HepG2 (cell line): ENCODE data around the gene NELFB. TPM values are rescaled to one million over a fixed set of nuclear protein-coding genes. Genes with fewer than 3 reads are reported as not detected.

Experiments
- DNMT1 ChIP-seq: sonication (generic); formaldehyde crosslinking; IDR thresholded peaks from 2 replicates; pipeline ENCODE4 v1.5.1; 2020; ENCODE audit warnings: mild to moderate bottlenecking, missing genetic modification reagents
- FOSL1 ChIP-seq: sonication (generic); formaldehyde crosslinking; IDR thresholded peaks from 2 replicates; pipeline ENCODE4 v1.9.0; 2021; ENCODE audit warnings: missing genetic modification reagents, borderline replicate concordance
- HNRNPLL ChIP-seq: fragments of 200-400 bp; formaldehyde crosslinking; IDR thresholded peaks from 2 replicates; pipeline ENCODE4 v1.6.1; 2017; ENCODE audit warnings: mild to moderate bottlenecking, low read depth, low read length; ENCODE audit not compliant: poor library complexity, severe bottlenecking
- KDM3A ChIP-seq: IDR thresholded peaks from 2 replicates; pipeline ENCODE4 v1.6.1; 2018; ENCODE audit warnings: low read depth, missing compliant biosample characterization
- MED8 ChIP-seq: sonication (generic); formaldehyde crosslinking; IDR thresholded peaks from 2 replicates; pipeline ENCODE4 v1.8.1; 2023; ENCODE audit warnings: mild to moderate bottlenecking, missing genetic modification reagents; ENCODE audit not compliant: insufficient replicate concordance
- MTF2 ChIP-seq: sonication (generic); formaldehyde crosslinking; IDR thresholded peaks from 2 replicates; pipeline ENCODE4 v1.5.0; 2020; ENCODE audit warnings: missing genetic modification reagents, borderline replicate concordance
- MZF1 ChIP-seq: sonication (generic); formaldehyde crosslinking; IDR thresholded peaks from 2 replicates; pipeline ENCODE4 v1.8.1; 2023; ENCODE audit warnings: mild to moderate bottlenecking, missing genetic modification reagents, borderline replicate concordance
- PPARG ChIP-seq: conservative IDR thresholded peaks from 2 replicates; pipeline ENCODE4 v1.6.1; 2016; ENCODE audit warnings: missing biosample characterization, missing genetic modification reagents
- RCOR2 ChIP-seq: IDR thresholded peaks from 2 replicates; pipeline ENCODE4 v1.6.1; 2016; ENCODE audit warnings: missing biosample characterization, missing genetic modification reagents
- SETDB1 ChIP-seq: sonication (generic); formaldehyde crosslinking; IDR thresholded peaks from 2 replicates; pipeline ENCODE4 v1.5.1; 2020; ENCODE audit warnings: missing genetic modification reagents, mild to moderate bottlenecking, borderline replicate concordance
- TOE1 ChIP-seq: sonication (generic); formaldehyde crosslinking; IDR thresholded peaks from 2 replicates; pipeline ENCODE4 v1.4.0; 2020; ENCODE audit warnings: mild to moderate bottlenecking, missing genetic modification reagents
- U2AF2 ChIP-seq: fragments of 200-400 bp; formaldehyde crosslinking; IDR thresholded peaks from 2 replicates; pipeline ENCODE4 v1.6.1; 2017; ENCODE audit warnings: low read depth, mild to moderate bottlenecking, low read length
- ZBTB3 ChIP-seq: sonication (generic); formaldehyde crosslinking; IDR thresholded peaks from 2 replicates; pipeline ENCODE4 v1.4.0; 2020; ENCODE audit warnings: low read depth, mild to moderate bottlenecking, moderate library complexity, missing genetic modification reagents, borderline replicate concordance
- ZFP41 ChIP-seq: sonication (generic); formaldehyde crosslinking; IDR thresholded peaks from 2 replicates; pipeline ENCODE4 v1.4.0; 2020; ENCODE audit warnings: mild to moderate bottlenecking, missing genetic modification reagents, borderline replicate concordance
- ZNF260 ChIP-seq: sonication (generic); formaldehyde crosslinking; IDR thresholded peaks from 2 replicates; pipeline ENCODE4 v1.4.0; 2020; ENCODE audit warnings: missing genetic modification reagents, low read depth, mild to moderate bottlenecking, borderline replicate concordance
- ZNF343 ChIP-seq: sonication (generic); formaldehyde crosslinking; IDR thresholded peaks from 2 replicates; pipeline ENCODE4 v1.4.0; 2020; ENCODE audit warnings: mild to moderate bottlenecking, missing genetic modification reagents
- ZNF501 ChIP-seq: sonication (generic); formaldehyde crosslinking; IDR thresholded peaks from 2 replicates; pipeline ENCODE4 v1.5.1; 2020; ENCODE audit warnings: mild to moderate bottlenecking, moderate library complexity, missing genetic modification reagents
- ZNF749 ChIP-seq: sonication (generic); formaldehyde crosslinking; IDR thresholded peaks from 2 replicates; pipeline ENCODE4 v1.8.0; 2022; ENCODE audit warnings: mild to moderate bottlenecking, missing genetic modification reagents, moderate library complexity, borderline replicate concordance
- ZNF773 ChIP-seq: sonication (generic); formaldehyde crosslinking; IDR thresholded peaks from 2 replicates; pipeline ENCODE4 v1.4.0; 2020; ENCODE audit warnings: missing genetic modification reagents, borderline replicate concordance
- ZNF883 ChIP-seq: sonication (generic); formaldehyde crosslinking; IDR thresholded peaks from 2 replicates; pipeline ENCODE4 v1.5.1; 2020; ENCODE audit warnings: mild to moderate bottlenecking, missing genetic modification reagents; ENCODE audit errors: not compliant biosample characterization
- polyA plus RNA-seq, 8 experiments: library from polyadenylated mRNA; depleted of rRNA in 3 of 8; stranded (reverse) in 7 of 8; unstranded in 1 of 8; fragments of >200 nt; fragmentation: Illumina TruSeq in 4 of 8; extraction: Trizol in 4 of 8; gene quantifications; 2 replicates each; pipeline versions ENCODE4 v1.2.1 to v1.2.3, GENCODE V29; 2011 to 2016; ENCODE audit warnings: low read depth in 4 of 8, missing spikeins in 1 of 8, mixed read lengths in 1 of 8; ENCODE audit not compliant: insufficient read depth in 1 of 8
- total RNA-seq, 5 experiments: library from RNA; depleted of rRNA; stranded (reverse); fragments of >200 nt; fragmentation: Illumina TruSeq; extraction: Trizol; gene quantifications; 2 replicates each; pipeline ENCODE4 v1.2.3, GENCODE V29; 2016; ENCODE audit warnings: low read depth in 1 of 5
- TF ChIP-seq, protein P1 (sequence below): sonication (generic); formaldehyde crosslinking; IDR thresholded peaks from 2 replicates; pipeline ENCODE4 v1.4.0; 2020; ENCODE audit warnings: missing genetic modification reagents, low read depth, mild to moderate bottlenecking, borderline replicate concordance
- TF ChIP-seq, protein P2 (sequence below): sonication (generic); formaldehyde crosslinking; IDR thresholded peaks from 2 replicates; pipeline ENCODE4 v1.4.0; 2020; ENCODE audit warnings: low read depth, mild to moderate bottlenecking, missing genetic modification reagents
- TF ChIP-seq, protein P3 (sequence below): sonication (generic); formaldehyde crosslinking; IDR thresholded peaks from 2 replicates; pipeline ENCODE4 v1.5.0; 2020; ENCODE audit warnings: missing genetic modification reagents
- TF ChIP-seq, protein P4 (sequence below): sonication (generic); formaldehyde crosslinking; IDR thresholded peaks from 2 replicates; pipeline ENCODE4 v1.5.0; 2020; ENCODE audit warnings: mild to moderate bottlenecking, missing genetic modification reagents

The NELFB gene
- total and polyA plus RNA-seq, 2 of the 13 experiments (the other 11 are each of a cell fraction or from before 2014, with no cell fraction given), result 26.5 to 45.8 TPM

DNA sequence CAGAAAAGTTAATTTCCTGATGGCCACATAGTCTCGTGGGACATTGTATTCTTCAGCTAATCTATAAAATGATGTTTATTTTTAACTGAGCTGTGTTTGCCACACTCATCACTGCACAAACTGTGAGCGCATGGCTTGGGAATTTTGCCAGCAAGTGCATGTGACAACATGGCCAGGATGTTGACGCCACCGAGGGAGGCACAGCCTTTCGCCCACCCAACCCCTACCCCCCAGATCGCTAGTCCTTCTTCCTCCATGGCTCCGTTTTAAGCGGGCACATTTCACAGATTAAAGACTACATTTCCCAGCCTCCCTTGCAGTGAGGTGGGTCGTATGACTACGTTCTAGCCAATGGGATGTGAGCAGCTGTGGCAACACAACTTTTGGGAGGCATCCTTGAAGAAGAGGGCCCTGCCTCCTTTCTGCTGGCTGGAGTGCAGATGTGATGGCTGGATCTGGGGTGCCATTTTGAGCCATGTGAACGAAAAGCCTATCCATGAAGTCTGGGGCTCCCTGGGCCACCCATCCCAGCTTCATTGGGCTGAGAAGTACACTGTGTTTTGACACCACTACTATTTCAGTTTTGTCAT lies 39.1 kb downstream of the NELFB start (continued):
- TF ChIP-seq ZNF501 (CRISPR knock-in tag), result no peak
- TF ChIP-seq, protein P1, sequence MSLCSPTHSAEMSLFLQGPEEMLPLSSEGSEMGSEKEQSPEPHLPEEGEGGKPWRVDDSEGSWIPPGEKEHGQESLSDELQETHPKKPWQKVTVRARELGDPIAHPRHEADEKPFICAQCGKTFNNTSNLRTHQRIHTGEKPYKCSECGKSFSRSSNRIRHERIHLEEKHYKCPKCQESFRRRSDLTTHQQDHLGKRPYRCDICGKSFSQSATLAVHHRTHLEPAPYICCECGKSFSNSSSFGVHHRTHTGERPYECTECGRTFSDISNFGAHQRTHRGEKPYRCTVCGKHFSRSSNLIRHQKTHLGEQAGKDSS (CRISPR knock-in tag), result no peak
- no peak for TF ChIP-seq PPARG
- no peak for TF ChIP-seq ZNF260 (CRISPR knock-in tag)
- TF ChIP-seq ZNF773 (CRISPR knock-in tag), result no peak
- peak; percentile 59; the same call in 1 of the 2 replicates for TF ChIP-seq RCOR2
- TF ChIP-seq ZNF343, result no peak
- TF ChIP-seq, protein P2, sequence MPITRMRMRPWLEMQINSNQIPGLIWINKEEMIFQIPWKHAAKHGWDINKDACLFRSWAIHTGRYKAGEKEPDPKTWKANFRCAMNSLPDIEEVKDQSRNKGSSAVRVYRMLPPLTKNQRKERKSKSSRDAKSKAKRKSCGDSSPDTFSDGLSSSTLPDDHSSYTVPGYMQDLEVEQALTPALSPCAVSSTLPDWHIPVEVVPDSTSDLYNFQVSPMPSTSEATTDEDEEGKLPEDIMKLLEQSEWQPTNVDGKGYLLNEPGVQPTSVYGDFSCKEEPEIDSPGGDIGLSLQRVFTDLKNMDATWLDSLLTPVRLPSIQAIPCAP (CRISPR knock-in tag), result no peak
- no peak for TF ChIP-seq TOE1 (CRISPR knock-in tag)
- no peak for TF ChIP-seq ZFP41
- TF ChIP-seq ZNF883 (CRISPR knock-in tag), result peak; percentile 38
- no peak for TF ChIP-seq MED8 (CRISPR knock-in tag)
- no peak for TF ChIP-seq ZBTB3 (CRISPR knock-in tag)
- TF ChIP-seq HNRNPLL, result no peak
- TF ChIP-seq DNMT1 (CRISPR knock-in tag), result no peak
- no peak for TF ChIP-seq ZNF749 (CRISPR knock-in tag)
- no peak for TF ChIP-seq MTF2 (CRISPR knock-in tag)
- TF ChIP-seq MZF1, result no peak
- TF ChIP-seq U2AF2, result no peak
- no peak for TF ChIP-seq SETDB1 (CRISPR knock-in tag)
- TF ChIP-seq, protein P3, sequence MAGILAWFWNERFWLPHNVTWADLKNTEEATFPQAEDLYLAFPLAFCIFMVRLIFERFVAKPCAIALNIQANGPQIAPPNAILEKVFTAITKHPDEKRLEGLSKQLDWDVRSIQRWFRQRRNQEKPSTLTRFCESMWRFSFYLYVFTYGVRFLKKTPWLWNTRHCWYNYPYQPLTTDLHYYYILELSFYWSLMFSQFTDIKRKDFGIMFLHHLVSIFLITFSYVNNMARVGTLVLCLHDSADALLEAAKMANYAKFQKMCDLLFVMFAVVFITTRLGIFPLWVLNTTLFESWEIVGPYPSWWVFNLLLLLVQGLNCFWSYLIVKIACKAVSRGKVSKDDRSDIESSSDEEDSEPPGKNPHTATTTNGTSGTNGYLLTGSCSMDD (CRISPR knock-in tag), result no peak
- TF ChIP-seq FOSL1, result no peak
- TF ChIP-seq, protein P4, sequence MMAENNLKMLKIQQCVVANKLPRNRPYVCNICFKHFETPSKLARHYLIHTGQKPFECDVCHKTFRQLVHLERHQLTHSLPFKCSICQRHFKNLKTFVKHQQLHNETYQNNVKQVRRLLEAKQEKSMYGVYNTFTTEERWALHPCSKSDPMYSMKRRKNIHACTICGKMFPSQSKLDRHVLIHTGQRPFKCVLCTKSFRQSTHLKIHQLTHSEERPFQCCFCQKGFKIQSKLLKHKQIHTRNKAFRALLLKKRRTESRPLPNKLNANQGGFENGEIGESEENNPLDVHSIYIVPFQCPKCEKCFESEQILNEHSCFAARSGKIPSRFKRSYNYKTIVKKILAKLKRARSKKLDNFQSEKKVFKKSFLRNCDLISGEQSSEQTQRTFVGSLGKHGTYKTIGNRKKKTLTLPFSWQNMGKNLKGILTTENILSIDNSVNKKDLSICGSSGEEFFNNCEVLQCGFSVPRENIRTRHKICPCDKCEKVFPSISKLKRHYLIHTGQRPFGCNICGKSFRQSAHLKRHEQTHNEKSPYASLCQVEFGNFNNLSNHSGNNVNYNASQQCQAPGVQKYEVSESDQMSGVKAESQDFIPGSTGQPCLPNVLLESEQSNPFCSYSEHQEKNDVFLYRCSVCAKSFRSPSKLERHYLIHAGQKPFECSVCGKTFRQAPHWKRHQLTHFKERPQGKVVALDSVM (CRISPR knock-in tag), result peak; percentile 64
- TF ChIP-seq KDM3A, result no peak
